Lower leg skin (tissue), 4 donors: Measurements from ENCODE around the gene PDZD2. TPM values are rescaled to one million over a fixed set of nuclear protein-coding genes. Genes with fewer than 3 reads are reported as not detected.
"Not testable (repeated sequence)": the region's sequence is repeated elsewhere in the genome, so short reads cannot be mapped to it uniquely, and the experiment has no call there.

Source experiments
- DNase-seq, 2 donors: peaks; one replicate each; pipeline ENCODE4 v3.0.0-alpha.2; 2019; ENCODE audit warnings: low spot score in 2 of 2
- H3K4me3 ChIP-seq: fragments of 200-600 bp; sonication (generic); 2 replicates; pipeline ENCODE4 v1.5.1; 2017; ENCODE audit warnings: mild to moderate bottlenecking, low read depth; ENCODE audit not compliant: poor library complexity, severe bottlenecking
- POLR2A ChIP-seq, 2 donors: fragments of 450-650 bp; IDR thresholded peaks; one replicate each; pipeline ENCODE4 v1.6.1; 2016 to 2017; ENCODE audit warnings: antibody characterized with exemption in 2 of 2, mild to moderate bottlenecking in 1 of 2, moderate library complexity in 1 of 2
- WGBS, 2 donors: methylation state at CpG; one replicate each; pipeline ENCODE4 v1.1.5; 2018; 5-methylcytosine and 5-hydroxymethylcytosine counted together
- intact Hi-C: fragments of 100-400 bp; cut with DNase I; formaldehyde crosslinking; loops from one replicate; pipeline ENCODE4 v1.15.0; 2023; ENCODE audit warnings: low total_unique reads
- total RNA-seq, 4 donors: library from RNA; depleted of rRNA; stranded (reverse); fragments of >200 nt; gene quantifications; one replicate each; pipeline ENCODE4 v1.1.0, GENCODE V29; 2016
- TF ChIP-seq, protein P1 (sequence below), 3 donors: fragments of 450-650 bp; IDR thresholded peaks; one replicate each; pipeline ENCODE4 v1.5.1; 2016; ENCODE audit warnings: antibody characterized with exemption in 3 of 3, mild to moderate bottlenecking in 3 of 3, moderate library complexity in 2 of 3

PDZD2 gene
- total RNA-seq, 4 donors from 2014 or later: 102 to 150 (median 116) TPM

DNA sequence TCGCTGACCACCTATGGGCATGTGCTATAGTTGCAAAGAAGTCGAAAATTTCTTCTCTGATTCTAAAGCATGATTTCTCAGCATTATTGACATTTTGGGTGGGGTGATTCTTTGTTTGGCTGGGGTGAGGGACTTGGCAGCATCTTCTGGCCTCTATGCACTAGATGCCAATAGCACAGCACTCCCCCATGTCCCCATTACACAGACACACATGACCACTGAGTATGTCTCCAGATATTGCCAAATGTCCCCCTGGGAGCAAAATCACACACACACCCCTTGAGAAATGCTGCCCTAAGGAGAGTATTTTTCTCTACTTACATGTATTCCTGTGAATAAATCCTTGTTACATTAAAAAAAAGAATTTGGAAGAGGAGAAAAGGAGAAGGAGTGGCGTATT, 89.1 kb downstream of the PDZD2 start:
- no peak for TF ChIP-seq POLR2A (IDR thresholded peaks at IDR 0.05)
- TF ChIP-seq, protein P1, sequence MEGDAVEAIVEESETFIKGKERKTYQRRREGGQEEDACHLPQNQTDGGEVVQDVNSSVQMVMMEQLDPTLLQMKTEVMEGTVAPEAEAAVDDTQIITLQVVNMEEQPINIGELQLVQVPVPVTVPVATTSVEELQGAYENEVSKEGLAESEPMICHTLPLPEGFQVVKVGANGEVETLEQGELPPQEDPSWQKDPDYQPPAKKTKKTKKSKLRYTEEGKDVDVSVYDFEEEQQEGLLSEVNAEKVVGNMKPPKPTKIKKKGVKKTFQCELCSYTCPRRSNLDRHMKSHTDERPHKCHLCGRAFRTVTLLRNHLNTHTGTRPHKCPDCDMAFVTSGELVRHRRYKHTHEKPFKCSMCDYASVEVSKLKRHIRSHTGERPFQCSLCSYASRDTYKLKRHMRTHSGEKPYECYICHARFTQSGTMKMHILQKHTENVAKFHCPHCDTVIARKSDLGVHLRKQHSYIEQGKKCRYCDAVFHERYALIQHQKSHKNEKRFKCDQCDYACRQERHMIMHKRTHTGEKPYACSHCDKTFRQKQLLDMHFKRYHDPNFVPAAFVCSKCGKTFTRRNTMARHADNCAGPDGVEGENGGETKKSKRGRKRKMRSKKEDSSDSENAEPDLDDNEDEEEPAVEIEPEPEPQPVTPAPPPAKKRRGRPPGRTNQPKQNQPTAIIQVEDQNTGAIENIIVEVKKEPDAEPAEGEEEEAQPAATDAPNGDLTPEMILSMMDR (IDR thresholded peaks at IDR 0.05): no peak
- intact Hi-C loops: no loop called here
- H3K4me3 ChIP-seq: no peak overlapping the region
- WGBS, 2 donors: 84 to 85% methylated on average over 3 of the region's 3 CpGs
- peak in 1 of 2 donors; percentile 81 for DNase-seq

DNA sequence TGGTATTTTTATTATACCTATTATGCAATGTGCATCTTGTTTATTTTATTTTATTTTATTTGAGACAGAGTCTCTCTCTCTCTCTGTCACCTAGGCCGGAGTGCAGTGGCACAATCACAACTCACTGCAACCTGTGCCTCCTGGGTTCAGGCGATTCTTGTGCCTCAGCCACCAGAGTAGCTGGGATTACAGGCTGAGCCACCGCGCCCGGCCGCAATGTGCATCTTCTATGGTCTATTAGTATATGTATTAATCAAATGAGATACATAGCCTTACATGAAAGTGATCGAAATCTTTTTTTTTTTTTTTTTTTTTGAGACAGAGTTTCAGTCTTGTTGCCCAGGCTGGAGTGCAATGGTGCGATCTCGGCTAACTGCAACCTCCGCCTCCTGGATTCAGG, 89.9 kb downstream of the PDZD2 start:
- intact Hi-C loops, H3K4me3 ChIP-seq: not testable (repeated sequence)
- 98 to 99% methylated on average over 10 of the region's 10 CpGs for WGBS, 2 donors
- DNase-seq: peak in 1 of 2 donors; percentile 57

DNA sequence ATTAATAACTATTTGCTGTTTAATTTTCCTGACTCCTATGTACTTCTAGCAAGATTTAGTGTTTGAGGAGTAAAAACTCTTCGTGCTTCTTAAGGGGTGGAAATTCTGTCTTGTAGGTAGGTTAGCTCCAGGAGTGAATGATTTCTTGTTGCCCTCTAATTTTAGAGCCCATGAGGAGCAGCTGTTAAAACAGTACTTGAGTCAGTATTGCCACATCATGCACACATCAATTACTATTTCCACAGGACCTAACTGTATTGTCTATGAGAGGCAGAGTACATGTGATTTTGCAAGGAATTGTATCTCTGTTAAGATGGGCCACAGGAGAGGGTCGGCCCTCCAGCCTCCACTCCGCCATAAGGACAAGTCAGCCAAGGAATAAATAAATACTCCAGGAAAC, 91.2 kb downstream of the PDZD2 start:
- DNase-seq: peak in 1 of 2 donors; percentile 34
- 91 to 99% methylated on average over 3 of the region's 3 CpGs for WGBS, 2 donors
- H3K4me3 ChIP-seq: no peak overlapping the region
- intact Hi-C loops: no loop called here
- TF ChIP-seq POLR2A (IDR thresholded peaks at IDR 0.05): no peak
- TF ChIP-seq, protein P1 (IDR thresholded peaks at IDR 0.05): no peak

DNA sequence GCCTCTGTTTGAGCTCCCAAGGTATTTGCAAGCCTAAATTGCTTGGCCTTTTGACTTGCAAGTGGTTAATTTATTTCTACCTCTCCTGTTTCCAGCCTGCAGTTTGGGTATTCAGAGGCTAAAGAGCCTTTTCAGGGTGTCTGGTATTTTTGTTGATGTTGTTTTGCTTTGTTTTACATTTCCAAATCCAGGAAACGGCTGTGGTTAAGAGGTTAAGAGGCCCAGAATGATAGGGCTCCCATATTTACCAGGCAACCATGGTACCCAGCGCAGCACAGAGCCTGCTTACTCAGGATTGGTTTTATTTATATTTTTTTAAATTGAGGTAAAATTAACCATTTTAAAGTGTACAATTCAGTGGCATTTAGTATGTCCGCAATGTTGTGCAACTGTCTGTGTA, 92.1 kb downstream of the PDZD2 start:
- DNase-seq: peak in 1 of 2 donors; percentile 3
- no peak overlapping the region for H3K4me3 ChIP-seq
- intact Hi-C loops: no loop called here
- 85 to 87% methylated on average over 3 of the region's 3 CpGs for WGBS, 2 donors
- TF ChIP-seq, protein P1 (IDR thresholded peaks at IDR 0.05): no peak
- TF ChIP-seq POLR2A (IDR thresholded peaks at IDR 0.05): no peak

- intact Hi-C loops: no loop called here
- DNase-seq: peak in 1 of 2 donors; percentile 45
- no peak overlapping the region for H3K4me3 ChIP-seq
- 80 to 91% methylated on average over 3 of the region's 3 CpGs for WGBS, 2 donors
- TF ChIP-seq POLR2A (IDR thresholded peaks at IDR 0.05): no peak
- TF ChIP-seq, protein P1 (IDR thresholded peaks at IDR 0.05): no peak
Observed at GRCh38 chr5:31731710-31732301, 92.9 kb downstream of the PDZD2 start.

GRCh38 chr5:31732821-31733220, 93.9 kb downstream of the PDZD2 start:
- 97% methylated on average over 12 of the region's 12 CpGs for WGBS, 2 donors
- intact Hi-C loops, H3K4me3 ChIP-seq: not testable (repeated sequence)
- DNase-seq: peak in 1 of 2 donors; percentile 39

- WGBS, 2 donors: 48 to 50% methylated on average over 11 of the region's 11 CpGs
- H3K4me3 ChIP-seq: no peak overlapping the region
- peak in 1 of 2 donors; percentile 53 for DNase-seq
- intact Hi-C loops: no loop called here
- TF ChIP-seq, protein P1 (IDR thresholded peaks at IDR 0.05): no peak
- TF ChIP-seq POLR2A (IDR thresholded peaks at IDR 0.05): no peak
Observed at GRCh38 chr5:31733371-31733770, 94.4 kb downstream of the PDZD2 start.
